ENCODE data around the gene HLX.

GRCh38 chr1:220872296-220872695, 6.9 kb upstream of the HLX start:
- no peak for TF ChIP-seq GLIS3 (CRISPR knock-in tag; IDR thresholded peaks at IDR 0.05)
- no peak for TF ChIP-seq ZFP3 (CRISPR knock-in tag; IDR thresholded peaks at IDR 0.05)
